SIG-M5 treated with dmso at 0.1 percent for 504 hours (cell line): ENCODE results near the gene ARL1.
A peak's percentile ranks its signal among the peaks of the same experiment; 100 is the strongest.
"Not testable (repeated sequence)": the region's sequence is repeated elsewhere in the genome, so short reads cannot be mapped to it uniquely, and the experiment has no call there.

Source experiments
- DNase-seq: peaks from one replicate; lab custom pipeline; 2025; ENCODE audit not compliant: unreplicated experiment; lab: John Stamatoyannopoulos, UW

ARL1 gene

DNA sequence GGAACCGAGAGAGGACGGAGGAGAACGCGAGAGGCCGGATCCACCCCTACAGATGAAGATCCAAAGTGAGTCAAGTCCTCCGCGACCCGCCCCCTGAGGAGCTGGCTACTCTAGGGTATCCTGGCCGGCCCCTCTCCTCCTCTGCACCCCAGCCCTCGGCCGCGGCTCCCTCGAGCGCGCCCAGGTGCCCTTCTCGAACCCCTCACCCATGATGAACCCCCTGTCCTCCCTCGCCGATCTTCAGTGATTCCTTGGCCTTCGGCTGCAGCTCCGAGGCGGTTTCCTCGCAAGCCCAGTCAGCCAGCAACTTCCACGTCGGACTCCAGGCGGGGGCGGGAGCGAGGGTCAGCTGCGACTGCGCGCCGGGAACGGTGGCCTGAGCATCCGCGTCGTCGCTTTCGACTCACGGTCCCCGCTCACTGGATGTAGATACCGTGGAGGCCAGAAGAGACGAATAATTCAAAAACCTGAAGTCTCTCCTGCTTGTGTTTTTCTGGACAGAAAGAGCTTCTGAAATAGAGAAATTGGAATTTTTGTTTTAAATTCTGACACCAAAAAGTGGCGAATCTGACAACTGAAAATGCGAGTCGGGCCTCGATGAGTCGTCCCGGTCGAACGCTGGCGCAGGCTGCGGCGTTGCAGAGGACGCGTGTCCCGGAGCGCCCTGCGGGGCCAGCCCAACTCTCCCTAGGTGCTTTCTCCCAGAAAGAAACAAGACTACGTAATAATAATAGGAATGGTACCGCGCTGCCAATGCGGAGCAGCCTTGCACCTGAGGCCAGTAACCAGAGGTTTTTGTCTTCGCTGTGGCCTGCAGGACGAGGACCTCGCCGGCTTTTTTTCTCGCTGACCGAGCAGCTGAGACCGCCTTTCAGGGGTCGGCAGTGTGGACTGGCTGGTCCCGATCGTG, at the start of gene ARL1:
Gene ARL1, minus strand, starts transcription at position 337 of the 910 bp plus-strand sequence. Its CDS starts 127 bp downstream, at position 210.
- peak; percentile 89 for DNase-seq

DNA sequence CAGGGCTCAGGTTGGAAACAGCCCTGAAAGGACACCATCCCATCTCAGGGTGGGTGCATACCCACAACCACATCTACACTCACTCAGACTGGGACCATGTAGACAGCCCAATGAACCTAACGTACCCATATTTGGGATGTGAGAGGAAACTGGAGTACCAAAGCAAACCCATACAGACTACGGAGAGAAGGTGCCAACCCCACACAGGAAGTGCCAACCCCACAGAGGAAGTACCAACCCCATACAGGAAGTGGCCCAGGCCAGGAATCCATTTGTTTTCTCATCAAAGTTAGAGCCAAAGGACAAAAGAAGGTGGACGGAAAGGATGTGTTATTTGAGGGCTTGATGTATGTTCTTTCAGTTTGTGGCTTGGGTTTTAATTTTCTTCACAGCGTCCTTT, 48.1 kb upstream of the ARL1 start:
- DNase-seq = no peak

DNA sequence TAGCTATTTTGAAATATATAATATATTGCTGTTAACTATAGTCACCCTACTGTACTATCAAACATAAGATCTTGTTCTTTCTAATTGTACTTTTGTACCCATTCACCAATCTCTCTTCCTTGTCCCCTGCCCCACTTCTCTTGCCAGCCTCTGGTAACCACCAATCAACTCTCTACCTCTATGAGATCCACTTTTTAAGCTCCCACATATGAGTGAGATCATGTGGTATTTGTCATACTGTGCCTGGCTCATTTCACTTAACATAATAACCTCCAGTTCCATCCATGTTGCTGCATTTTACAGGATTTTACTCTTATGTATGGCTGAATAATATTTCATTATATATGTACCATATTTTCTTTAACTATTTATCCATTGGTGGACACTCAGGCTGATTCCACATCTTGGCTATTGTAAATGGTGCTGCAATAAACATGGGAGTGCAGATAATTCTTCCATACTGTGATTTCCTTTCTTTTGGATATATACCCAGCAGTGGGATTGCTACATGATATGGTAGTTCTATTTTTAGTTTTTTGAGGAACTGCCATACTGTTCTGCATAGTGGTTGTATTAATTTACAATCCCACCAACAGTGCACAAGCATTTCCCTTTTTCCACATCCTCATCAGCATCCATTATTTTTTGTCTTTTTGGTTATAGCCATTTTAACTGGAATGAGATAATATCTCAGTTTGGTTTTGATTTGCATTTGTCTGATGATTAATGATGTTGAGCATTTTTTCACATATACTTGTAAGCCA, 34.1 kb upstream of the ARL1 start:
- no peak for DNase-seq

DNA sequence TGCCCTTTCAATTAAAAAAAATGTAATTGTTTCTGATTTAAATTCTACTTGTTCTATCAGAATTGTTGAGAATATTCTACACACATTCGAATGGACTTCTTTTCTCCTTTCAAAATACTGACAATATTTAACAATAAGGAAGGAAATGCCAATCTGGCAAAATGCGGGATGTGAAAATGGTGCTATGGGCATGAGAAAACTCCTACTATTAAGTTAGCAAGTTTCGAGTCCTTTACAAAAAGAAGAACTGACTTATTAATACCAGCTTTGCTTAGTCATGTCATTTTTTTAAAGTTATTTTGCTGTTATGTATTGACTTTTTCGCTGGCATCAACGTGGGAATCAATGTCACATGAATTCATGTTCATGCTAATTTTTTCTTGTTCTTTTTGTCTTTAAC, 31.7 kb upstream of the ARL1 start:
- no peak for DNase-seq

DNA sequence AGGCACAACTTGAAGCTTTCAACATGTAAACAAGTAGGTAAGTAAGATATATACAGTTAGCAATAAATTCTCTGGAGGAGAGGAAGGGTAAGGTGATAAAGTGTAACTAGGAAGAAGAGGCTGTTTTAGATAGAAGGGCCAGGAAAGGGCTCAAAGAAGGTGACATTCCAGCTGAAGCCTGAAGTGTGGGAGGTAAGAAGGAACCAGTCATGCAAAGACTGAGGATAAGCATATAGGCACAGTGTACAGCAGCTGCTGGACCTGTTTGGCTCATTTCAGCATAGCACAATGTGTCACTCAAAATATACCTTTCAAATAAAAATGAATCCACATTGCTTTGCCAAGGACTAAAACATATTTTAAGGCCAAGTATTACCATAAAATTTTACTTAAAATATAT, 28.6 kb upstream of the ARL1 start:
- DNase-seq = no peak

DNA sequence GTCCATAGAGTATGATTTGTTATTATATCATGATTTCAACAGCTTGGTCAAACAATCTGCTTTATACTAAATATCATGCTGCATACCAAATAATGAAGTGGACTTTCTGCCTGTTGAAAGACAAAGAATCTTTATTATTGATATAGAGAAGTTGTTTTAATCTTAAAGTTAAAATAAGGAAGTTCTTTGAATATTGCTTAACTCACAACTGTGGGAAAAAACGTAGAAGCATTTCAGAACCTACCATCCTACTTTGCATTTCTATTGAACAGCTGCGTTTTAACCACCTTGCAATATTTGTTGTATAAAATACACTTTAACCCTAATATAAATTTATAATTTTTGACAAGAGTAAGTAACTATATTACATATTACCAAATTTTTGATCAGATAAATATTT, 22.9 kb upstream of the ARL1 start:
- peak; percentile 17 for DNase-seq

DNA sequence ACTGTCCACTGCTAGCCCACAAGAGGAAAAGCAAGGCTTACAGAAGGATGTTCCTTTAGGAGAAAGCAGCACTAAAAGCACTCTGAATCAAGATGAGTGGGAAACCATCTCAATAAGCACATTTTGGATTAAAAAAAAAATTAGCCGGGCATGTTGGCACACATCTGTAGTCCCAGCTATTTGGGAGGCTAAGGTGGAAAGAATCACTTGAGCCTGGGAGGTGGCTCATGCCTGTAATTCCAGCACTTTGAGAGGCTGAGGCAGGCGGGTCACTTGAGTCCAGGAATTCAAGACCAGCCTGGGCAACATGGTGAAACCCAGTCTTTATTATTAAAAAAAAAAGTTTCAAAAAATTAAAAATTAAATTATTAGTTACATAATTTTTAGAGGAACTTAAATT, 17.0 kb upstream of the ARL1 start:
- no peak for DNase-seq

DNA sequence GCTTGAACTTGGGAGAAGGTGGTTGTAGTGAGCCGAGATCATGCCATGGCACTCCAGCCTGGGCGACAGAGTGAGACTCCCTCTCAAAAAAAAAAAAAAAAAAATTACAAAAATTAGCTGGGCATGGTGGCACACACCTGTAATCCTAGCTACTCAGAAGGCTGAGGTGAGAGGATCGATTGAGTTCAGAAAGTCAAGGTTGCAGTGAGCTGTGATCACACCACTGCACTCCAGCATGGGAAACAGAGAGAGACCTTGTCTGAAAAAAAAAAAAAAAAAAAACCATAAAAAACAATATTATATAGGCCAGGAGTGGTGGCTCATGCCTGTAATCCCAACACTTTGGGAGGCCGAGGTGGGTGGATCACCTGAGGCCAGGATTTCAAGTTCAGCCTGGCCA, 14.5 kb upstream of the ARL1 start:
- DNase-seq = not testable (repeated sequence)

DNA sequence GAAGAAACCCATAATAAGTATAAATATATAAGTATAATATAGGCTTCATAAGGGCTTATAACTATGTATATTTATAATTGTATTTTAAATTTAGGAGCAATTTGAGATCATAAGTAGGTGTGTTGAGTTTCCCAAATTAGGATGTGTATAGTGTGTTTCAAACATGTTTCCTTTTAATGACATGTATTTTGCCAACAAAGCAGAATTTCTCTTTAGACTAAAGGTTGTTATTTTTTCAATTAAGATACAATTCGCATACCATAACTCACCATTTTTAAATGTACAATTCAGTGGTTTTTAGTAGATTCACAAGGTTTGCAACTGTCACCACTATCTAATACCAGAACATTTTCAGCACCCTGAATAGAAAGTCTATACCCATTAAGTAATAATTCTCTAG, 7.7 kb upstream of the ARL1 start:
- DNase-seq = no peak

DNA sequence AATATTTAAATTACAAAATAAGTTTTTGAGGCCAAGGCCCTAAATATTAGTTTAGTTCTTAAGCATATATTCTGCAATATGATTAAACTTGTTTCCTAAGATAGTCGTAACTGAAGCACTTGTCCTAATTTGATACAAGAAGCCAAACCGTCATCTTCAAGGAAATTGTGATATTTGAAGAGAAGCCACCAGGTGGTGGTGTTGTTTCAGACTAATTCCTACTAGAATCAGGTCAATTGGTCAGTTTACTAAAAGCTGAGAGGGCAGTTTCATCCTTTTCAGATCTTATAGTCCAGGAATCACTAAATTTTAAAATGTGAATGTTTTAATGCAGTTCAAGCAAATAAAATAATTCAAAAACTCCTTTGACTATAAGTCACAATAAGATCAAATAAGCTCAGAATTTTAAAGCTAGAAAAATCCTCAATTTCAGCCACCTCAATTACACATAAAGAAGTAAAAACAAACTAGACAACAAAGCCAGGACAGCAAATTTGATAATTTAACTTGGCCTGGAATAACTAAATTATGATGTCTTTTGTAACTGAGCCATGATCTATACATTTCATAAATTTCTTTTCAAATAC, 7.1 kb upstream of the ARL1 start:
- DNase-seq = peak; percentile 49

DNA sequence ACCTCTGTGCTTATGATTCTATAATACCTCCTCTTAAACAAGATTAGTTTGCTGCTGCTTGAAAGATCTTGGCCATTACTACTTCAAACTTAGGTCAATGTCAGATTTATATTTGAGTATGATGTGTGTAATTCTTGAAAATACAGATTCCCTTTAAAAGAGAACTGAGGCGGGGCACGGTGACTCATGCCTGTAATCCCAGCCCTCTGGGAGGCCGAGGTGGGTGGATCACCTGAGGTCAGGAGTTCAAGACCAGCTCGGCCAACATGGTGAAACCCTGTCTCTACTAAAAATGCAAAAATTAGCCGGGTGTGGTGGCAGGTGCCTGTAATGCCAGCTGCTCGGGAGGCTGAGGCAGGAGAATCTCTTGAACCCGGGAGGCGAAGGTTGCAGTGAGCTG, 2.6 kb upstream of the ARL1 start:
- not testable (repeated sequence) for DNase-seq

DNA sequence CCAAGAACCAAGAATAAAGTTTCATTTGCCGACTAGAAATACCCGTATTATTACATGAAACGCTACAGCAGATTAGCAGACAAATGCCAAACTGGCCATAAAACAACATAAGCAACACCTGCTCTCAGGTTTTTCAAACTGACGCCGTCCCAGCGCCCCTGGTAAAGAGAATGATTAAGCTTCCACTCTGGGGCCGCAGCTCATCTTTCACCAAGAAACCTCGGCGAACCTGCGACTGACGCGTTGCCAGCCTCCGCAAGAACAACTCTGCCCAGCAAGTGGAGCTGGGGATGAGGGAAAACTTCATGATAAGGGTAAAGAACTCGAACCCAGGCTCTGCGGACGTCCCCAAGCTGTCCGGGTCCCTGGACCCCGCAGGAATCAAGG, 530 bp downstream of the ARL1 start:
- no peak for DNase-seq

DNA sequence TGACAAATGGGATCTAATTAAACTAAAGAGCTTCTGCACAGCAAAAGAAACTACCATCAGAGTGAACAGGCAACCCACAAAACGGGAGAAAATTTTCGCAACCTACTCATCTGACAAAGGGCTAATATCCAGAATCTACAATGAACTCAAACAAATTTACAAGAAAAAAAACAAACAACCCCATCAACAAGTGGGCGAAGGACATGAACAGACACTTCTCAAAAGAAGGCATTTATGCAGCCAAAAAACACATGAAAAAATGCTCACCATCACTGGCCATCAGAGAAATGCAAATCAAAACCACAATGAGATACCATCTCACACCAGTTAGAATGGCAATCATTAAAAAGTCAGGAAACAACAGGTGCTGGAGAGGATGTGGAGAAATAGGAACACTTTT, 16.4 kb downstream of the ARL1 start:
- not testable (repeated sequence) for DNase-seq

DNA sequence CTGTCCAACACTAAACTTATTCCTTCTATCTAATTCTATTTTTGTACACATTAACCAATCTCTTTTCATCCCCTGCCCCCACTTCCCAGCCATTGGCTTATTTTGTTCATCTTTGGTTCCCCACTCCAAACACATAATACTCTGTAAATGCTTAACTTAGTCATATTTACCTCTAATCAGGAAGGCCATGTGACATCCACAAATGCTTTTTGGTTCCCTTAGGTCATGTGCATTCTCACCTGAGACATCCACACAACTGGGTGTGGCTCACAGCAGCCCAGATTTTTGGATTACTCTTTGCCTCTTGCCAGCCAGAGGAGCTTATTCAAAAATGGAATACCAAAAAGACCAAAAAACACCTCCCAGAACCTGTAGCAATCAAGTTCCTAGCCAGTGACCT, 28.4 kb downstream of the ARL1 start:
- DNase-seq = no peak

DNA sequence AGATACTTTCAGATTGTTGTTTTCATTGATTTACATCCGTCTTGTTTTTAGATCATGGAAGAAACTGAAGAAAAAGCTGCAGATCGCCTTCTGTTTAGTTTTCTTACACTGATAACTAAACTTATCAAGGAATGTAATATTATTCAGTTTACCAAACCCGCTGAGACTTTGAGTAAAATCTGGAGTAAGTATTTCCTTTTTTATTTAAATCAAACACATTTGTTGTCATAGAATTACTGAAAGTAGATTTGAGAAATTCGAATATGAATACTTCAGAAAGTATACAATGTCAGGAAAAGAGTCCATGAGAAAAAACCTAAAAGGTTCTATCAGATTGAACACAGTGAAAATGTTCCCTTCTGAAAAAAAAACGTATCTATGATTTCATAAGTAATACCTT, 32.0 kb downstream of the ARL1 start:
- no peak for DNase-seq

DNA sequence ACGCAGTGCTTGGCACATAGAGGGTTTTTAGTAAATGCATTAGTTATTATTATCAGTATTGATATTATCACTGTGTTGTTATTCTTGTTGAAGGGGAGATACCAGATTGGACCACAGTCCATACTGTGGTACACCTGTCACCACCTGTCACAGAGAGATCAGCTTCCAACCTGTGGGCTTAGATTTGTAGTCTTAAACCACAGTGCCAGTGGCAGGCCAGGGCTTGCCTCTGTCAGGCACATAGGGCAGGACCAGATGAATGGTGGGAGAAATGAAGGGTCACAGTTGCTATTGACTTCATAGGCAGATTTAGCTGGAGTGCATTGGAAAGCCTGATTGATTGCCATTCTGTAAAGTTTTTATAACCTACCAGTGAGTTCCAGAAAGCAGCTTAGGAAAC, 35.1 kb downstream of the ARL1 start:
- DNase-seq = no peak

DNA sequence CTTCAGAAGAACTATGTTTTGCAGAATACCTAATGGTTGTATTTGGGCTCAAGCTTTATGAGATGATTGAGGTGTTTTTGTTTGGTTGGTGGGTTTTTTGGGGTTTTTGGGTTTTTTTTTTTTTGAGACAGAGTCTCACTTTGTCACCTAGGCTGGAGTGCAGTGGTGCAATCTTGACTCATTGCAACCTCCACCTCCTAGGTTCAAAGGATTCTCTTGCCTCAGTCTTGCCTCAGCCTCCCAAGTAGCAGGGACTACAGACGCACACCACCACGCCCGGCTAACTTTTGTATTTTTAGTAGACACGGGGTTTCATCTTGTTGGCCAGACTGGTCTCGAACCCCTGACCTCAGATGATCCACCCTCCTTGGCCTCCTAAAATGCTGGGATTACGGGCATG, 39.6 kb downstream of the ARL1 start:
- no peak for DNase-seq

DNA sequence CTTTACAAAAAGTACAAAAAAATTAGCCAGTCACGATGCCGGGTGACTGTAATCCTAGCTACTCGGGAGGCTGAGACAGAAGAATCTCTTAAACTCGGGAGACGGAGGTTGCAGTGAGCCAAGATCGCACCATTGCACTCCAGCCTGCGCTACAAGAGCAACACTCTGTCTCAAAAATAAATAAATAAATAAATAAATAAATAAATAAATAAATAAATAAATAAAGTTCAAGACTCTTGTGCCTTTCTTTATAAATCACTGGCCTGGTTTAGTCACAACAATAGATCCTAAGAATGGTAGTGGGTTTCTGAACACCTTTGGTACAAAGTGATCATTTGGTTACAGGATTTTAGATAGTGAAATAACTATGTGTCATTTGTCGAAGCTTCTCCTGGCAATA, 46.1 kb downstream of the ARL1 start:
- DNase-seq = no peak

DNA sequence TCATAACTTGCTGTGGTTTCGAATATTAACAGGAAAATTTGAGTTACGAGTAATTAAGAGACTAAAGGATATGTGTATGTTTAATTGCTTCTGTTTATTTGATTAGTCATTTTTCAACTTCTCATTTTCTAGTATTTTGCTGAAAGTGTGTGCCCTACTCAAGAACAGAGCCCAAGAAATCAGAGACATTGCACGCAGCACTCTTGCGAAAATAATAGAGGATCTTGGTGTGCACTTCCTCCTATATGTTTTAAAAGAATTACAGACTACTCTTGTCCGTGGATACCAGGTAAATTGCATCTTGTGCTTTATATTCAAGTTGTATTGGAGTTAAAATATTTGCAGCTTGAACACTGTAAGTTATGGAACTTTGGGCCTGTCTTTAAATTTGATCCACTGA, 50.8 kb downstream of the ARL1 start:
- peak; percentile 27 for DNase-seq

DNA sequence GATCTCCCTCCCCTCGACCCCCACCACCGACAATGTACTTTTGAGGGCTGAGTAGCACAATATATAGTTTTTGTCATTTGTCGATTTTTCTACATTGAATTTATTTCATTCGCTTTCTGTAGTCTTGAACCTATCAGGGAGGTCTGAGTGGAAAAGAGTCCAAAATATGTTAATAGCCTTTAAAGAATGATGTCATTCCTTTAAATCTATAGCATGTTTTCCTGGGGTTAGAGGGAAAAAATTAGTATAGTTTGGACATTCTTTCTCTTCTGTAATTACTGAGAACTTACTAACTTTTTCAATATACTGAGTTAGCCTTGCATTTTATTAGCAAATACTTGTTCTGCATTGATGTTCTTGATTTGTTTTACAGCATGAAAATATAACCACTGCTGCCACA, 55.9 kb downstream of the ARL1 start:
- DNase-seq = no peak

DNA sequence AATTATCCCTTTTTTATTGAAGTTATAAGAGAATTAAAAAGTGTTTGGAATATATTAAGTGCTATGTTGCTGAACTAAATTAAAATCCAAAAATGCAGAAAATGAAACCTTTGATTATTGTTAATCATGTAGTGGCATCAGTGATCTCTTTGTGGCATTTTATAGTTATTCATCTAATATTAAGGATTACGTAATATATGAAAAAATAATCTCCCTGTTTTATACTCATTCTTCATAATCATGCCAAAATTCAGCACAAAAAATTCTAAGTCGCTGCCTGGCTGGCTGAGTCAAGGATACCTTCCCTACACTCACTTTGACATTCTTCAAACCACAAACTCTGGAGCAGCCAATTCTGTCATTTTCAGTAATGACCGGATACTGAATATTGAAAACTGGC, 63.7 kb downstream of the ARL1 start:
- no peak for DNase-seq
